ENCODE data around the gene SH2D2A.

Gene SH2D2A

GRCh38 chr1:156823210-156823790 is 6.7 kb upstream of the SH2D2A start:
- DNase-seq (ENCODE audit: low spot score): no peak

GRCh38 chr1:156822680-156823079 is 6.0 kb upstream of the SH2D2A start:
- no peak for DNase-seq (ENCODE audit: low spot score)

- peak; percentile 22 for DNase-seq (ENCODE audit: low spot score)
These were observed 5.2 kb upstream of the SH2D2A start for GRCh38 chr1:156821801-156822200.

- no peak for DNase-seq (ENCODE audit: low spot score)
These were observed 656 bp downstream of the SH2D2A start for GRCh38 chr1:156815961-156816422.

- DNase-seq (ENCODE audit: low spot score): peak; percentile 69
These were observed 1.3 kb downstream of the SH2D2A start for GRCh38 chr1:156815307-156815826.

- DNase-seq (ENCODE audit: low spot score): no peak
These were observed 1.9 kb downstream of the SH2D2A start for GRCh38 chr1:156814571-156815260.

GRCh38 chr1:156813750-156814570 is 2.7 kb downstream of the SH2D2A start:
- peak; percentile 69 for DNase-seq (ENCODE audit: low spot score)

- DNase-seq (ENCODE audit: low spot score): no peak
These were observed 3.4 kb downstream of the SH2D2A start for GRCh38 chr1:156813298-156813697.

- peak; percentile 53 for DNase-seq (ENCODE audit: low spot score)
These were observed 4.2 kb downstream of the SH2D2A start for GRCh38 chr1:156812293-156812990.

GRCh38 chr1:156811168-156811567 is 5.5 kb downstream of the SH2D2A start:
- no peak for DNase-seq (ENCODE audit: low spot score)

- DNase-seq (ENCODE audit: low spot score): no peak
These were observed 6.8 kb downstream of the SH2D2A start for GRCh38 chr1:156809711-156810366.

- no peak for DNase-seq (ENCODE audit: low spot score)
These were observed 7.4 kb downstream of the SH2D2A start for GRCh38 chr1:156809281-156809680.

GRCh38 chr1:156808186-156809030 is 8.2 kb downstream of the SH2D2A start:
- DNase-seq (ENCODE audit: low spot score): no peak

GRCh38 chr1:156807627-156808026 is 9.0 kb downstream of the SH2D2A start:
- DNase-seq (ENCODE audit: low spot score): no peak

- no peak for DNase-seq (ENCODE audit: low spot score)
These were observed 9.9 kb downstream of the SH2D2A start for GRCh38 chr1:156806512-156807440.

- no peak for DNase-seq (ENCODE audit: low spot score)
These were observed 10.7 kb downstream of the SH2D2A start for GRCh38 chr1:156805766-156806511.

- no peak for DNase-seq (ENCODE audit: low spot score)
These were observed 11.9 kb downstream of the SH2D2A start for GRCh38 chr1:156804572-156805243.

- DNase-seq (ENCODE audit: low spot score): no peak
These were observed 12.6 kb downstream of the SH2D2A start for GRCh38 chr1:156804026-156804425.
